Measurements from ENCODE around the gene FOLR1.

Gene FOLR1

GRCh38 chr11:72231396-72232259, 39.7 kb downstream of the FOLR1 start:
- TF ChIP-seq CEBPB (IDR thresholded peaks at IDR 0.05) (no peak), USF1 (IDR thresholded peaks at IDR 0.05) (no peak), REST (IDR thresholded peaks at IDR 0.05; ENCODE audit: low read depth) (no peak), MAX (IDR thresholded peaks at IDR 0.05) (no peak), TEAD4 (IDR thresholded peaks at IDR 0.05) (no peak), YY1 (IDR thresholded peaks at IDR 0.05; ENCODE audit: low read depth) (no peak), EP300 (IDR thresholded peaks at IDR 0.05; ENCODE audit: borderline replicate concordance) (no peak), EGR1 (IDR thresholded peaks at IDR 0.05) (no peak), FOXM1 (IDR thresholded peaks at IDR 0.05; ENCODE audit: borderline replicate concordance, low read depth) (no peak), RAD21 (IDR thresholded peaks at IDR 0.05; ENCODE audit: low read depth) (no peak), NFIC (IDR thresholded peaks at IDR 0.05) (no peak), ZBTB7A (IDR thresholded peaks at IDR 0.05; ENCODE audit: low read depth) (no peak), TAF1 (IDR thresholded peaks at IDR 0.05; ENCODE audit: low read depth) (no peak), CREB1 (IDR thresholded peaks at IDR 0.05; ENCODE audit: low read depth) (no peak), TCF12 (IDR thresholded peaks at IDR 0.05; ENCODE audit: low read depth) (no peak)

- TF ChIP-seq TCF12 (IDR thresholded peaks at IDR 0.05; ENCODE audit: low read depth) (no peak), FOXM1 (IDR thresholded peaks at IDR 0.05; ENCODE audit: borderline replicate concordance, low read depth) (no peak), ZBTB7A (IDR thresholded peaks at IDR 0.05; ENCODE audit: low read depth) (no peak), TEAD4 (IDR thresholded peaks at IDR 0.05) (no peak), MAX (IDR thresholded peaks at IDR 0.05) (no peak), YY1 (IDR thresholded peaks at IDR 0.05; ENCODE audit: low read depth) (no peak)
Observed at GRCh38 chr11:72232260-72233055, 40.5 kb downstream of the FOLR1 start.

- TF ChIP-seq RAD21 (IDR thresholded peaks at IDR 0.05; ENCODE audit: low read depth) (no peak), YY1 (IDR thresholded peaks at IDR 0.05; ENCODE audit: low read depth) (no peak), TEAD4 (IDR thresholded peaks at IDR 0.05) (no peak), ZBTB7A (IDR thresholded peaks at IDR 0.05; ENCODE audit: low read depth) (no peak), CEBPB (IDR thresholded peaks at IDR 0.05) (no peak), NFIC (IDR thresholded peaks at IDR 0.05) (no peak), CREB1 (IDR thresholded peaks at IDR 0.05; ENCODE audit: low read depth) (no peak), EGR1 (IDR thresholded peaks at IDR 0.05) (no peak), REST (IDR thresholded peaks at IDR 0.05; ENCODE audit: low read depth) (no peak), MAX (IDR thresholded peaks at IDR 0.05) (no peak), EP300 (IDR thresholded peaks at IDR 0.05; ENCODE audit: borderline replicate concordance) (no peak), TAF1 (IDR thresholded peaks at IDR 0.05; ENCODE audit: low read depth) (no peak), USF1 (IDR thresholded peaks at IDR 0.05) (no peak), FOXM1 (IDR thresholded peaks at IDR 0.05; ENCODE audit: borderline replicate concordance, low read depth) (no peak), TCF12 (IDR thresholded peaks at IDR 0.05; ENCODE audit: low read depth) (no peak)
Observed at GRCh38 chr11:72233056-72233772, 41.3 kb downstream of the FOLR1 start.

- TF ChIP-seq REST (IDR thresholded peaks at IDR 0.05; ENCODE audit: low read depth) (no peak), EP300 (IDR thresholded peaks at IDR 0.05; ENCODE audit: borderline replicate concordance) (no peak), CREB1 (IDR thresholded peaks at IDR 0.05; ENCODE audit: low read depth) (no peak), EGR1 (IDR thresholded peaks at IDR 0.05) (no peak), YY1 (IDR thresholded peaks at IDR 0.05; ENCODE audit: low read depth) (no peak), ZBTB7A (IDR thresholded peaks at IDR 0.05; ENCODE audit: low read depth) (no peak), NFIC (IDR thresholded peaks at IDR 0.05) (no peak)
Observed at GRCh38 chr11:72233773-72234513, 42.0 kb downstream of the FOLR1 start.
